Posterior vena cava (tissue), 2 donors: Measurements from ENCODE around the gene KCNA2. TPM values are rescaled to one million over a fixed set of nuclear protein-coding genes. Genes with fewer than 3 reads are reported as not detected.

Experiments
- DNase-seq: peaks from one replicate; pipeline ENCODE4 v3.0.0-alpha.2; 2020; ENCODE audit warnings: low spot score
- intact Hi-C, 2 donors: fragments of 100-400 bp; cut with DNase I; formaldehyde crosslinking; loops; one replicate each; pipeline versions ENCODE4 v1.14.1 to v1.14.2; 2022 to 2023
- total RNA-seq, 2 donors: library from RNA; stranded (reverse); fragmentation: NEBNext Ultra II Directional; extraction: Animal tissue kit (Norgen Biotek cat#: 25700); gene quantifications; one replicate each; pipeline ENCODE4 v1.2.1, GENCODE V29; 2021
- donor health status: DM: yes; HTN: yes; CAD: no.
- donor health status: DM: yes; HTN: yes; CAD: no.

KCNA2 gene
- total RNA-seq, 2 donors from 2014 or later: 1.00 to 2.7 TPM

DNA sequence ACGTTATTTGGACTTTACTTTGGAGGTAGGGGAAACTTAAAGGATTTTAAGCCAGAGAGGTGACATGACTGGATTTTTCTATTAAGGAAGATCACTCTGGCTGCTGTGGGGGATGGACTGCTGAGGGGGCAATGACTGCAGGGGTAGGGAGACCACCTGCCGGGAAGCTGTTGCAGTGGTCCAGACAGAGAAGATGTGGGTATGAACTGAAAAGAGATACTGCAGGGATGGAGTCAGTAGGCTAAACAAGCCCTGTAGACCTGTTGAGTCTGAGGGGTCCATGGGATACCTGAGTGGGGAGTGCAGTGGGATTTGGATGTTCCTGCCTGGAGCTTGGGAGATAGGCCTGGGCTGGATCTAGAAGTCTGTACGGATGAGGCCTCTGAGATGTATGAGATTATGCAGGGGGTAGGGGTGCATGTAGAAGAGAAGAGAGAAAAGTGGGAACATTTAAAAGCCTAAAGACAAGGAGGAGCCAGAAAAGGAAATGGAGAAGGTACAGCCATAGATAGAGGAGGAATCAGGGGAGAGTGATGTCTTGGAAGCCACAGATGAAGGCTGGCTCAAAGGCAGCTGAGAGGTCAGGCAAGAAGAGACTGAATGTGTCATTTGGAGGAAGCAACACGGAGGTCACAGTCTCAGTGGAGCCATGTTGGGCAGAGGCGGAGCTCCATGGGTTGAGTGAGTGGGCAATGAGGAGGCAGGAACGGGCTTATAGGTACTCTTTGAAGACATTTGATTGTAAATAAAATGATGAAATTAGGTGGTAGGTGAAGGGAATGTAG is 25.9 kb upstream of the KCNA2 start:
- intact Hi-C loops: loop anchor here (5.0 kb wide), 1 partner anchor 135 kb away; no protein-coding TSS in a partner anchor
- DNase-seq: no peak

DNA sequence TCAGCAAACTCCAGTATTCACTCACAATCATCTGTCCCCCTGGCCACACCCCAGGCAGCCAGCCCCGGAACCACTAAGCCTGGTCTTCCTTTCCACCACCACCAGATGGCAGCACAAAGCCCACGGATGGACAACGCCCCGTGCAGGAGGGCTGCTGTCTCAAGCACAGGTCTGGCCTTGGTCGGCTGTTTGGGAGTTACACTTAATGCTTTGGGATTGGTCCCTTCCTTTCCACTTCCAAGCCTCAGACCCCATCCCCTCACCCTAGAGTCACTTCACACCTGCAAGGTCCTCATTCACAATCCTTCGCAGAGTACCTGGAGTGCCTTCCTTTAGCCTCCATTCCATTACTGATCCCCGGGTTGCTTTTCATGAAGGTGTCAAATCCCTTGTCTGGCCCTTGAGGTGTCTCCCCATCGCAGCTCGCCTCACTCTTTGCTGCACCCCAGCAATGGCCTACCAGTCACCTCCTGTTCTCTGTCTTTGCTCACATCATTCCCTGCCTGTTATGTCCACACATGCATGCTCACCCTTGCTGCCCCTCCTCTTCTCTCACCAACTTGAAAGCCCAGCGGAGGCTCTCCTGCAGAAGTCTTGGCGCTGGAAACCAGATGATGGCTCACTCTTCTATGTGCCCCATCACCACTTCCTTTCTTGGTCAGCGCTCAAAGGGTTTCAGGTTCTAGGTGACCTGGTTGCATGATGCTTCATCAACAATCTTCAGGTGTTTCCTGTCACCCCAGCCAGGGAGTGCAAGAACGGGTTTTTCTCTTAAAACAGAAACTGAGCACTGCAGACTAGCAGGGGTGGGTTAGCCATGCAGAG is 24.9 kb upstream of the KCNA2 start:
- peak; percentile 90 for DNase-seq
- intact Hi-C loops: loop anchor here (5.0 kb wide), 1 partner anchor 136 kb away; no protein-coding TSS in a partner anchor

- intact Hi-C loops: no loop called here
- DNase-seq: peak; percentile 26
Observed at GRCh38 chr1:110628323-110629105, 22.4 kb upstream of the KCNA2 start.

DNA sequence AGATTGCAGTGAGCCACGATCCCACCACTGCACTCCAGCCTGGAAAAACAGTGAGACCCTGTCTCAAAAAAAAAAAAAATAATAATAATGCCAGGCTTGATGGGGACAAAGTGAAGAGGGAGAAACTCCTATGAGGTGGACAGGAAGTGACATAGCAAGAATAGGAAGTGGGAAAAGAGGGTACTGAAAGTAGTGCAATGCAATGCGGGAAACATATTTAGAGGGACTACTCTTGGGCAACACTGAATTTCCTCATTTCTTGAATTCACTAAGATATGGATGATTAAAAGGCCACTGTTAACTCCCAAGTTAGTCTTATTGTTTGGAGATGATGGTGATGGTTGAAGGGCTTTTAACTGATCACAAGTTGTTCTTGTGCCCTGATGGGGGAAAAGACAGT is 21.6 kb upstream of the KCNA2 start:
- intact Hi-C loops: no loop called here

GRCh38 chr1:110626889-110627288 is 20.7 kb upstream of the KCNA2 start:
- peak; percentile 47 for DNase-seq

More for the DNA sequence above, 21.6 kb upstream of the KCNA2 start:
- no peak for DNase-seq

DNA sequence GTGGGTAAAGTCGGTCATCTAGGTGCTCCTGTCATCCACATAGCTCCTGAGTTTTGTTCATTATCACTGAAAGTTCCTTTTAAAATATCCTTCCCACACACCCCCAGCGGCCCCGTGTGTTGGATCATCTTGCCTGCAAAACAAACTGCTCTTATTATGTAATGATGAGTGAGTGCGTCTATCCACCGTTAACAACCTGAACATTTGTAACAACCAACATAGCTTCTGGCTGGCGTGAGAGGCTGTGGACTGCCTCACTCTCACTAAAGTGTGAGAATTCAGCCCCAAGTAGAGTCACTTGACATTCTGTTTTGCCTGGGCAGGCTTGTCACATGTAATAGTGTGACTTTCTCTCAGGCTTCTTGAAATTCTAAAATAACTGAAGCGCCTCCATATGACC is 14.5 kb upstream of the KCNA2 start:
- intact Hi-C loops: no loop called here
- DNase-seq: peak; percentile 43

More at GRCh38 chr1:110626889-110627288, 20.7 kb upstream of the KCNA2 start:
- intact Hi-C loops: no loop called here

DNA sequence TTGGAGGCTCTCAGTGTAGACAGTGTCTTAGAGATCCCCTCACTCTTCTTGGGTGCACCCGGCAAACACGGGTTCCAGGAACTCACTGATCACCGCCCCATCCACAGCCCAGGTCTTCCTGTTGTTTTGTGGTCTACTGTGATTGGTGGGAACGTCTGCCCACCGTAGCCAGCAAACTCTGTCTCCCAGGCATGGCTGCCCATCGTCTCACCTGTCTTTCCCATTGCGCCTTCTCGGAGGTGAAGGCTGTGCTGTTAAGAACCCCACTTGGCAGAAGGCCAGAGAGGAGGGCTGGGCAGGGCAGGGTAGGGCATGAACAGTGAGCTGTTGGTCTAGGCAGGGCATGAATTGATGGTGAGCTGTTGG is 14.1 kb upstream of the KCNA2 start:
- intact Hi-C loops: no loop called here
- peak; percentile 71 for DNase-seq

DNA sequence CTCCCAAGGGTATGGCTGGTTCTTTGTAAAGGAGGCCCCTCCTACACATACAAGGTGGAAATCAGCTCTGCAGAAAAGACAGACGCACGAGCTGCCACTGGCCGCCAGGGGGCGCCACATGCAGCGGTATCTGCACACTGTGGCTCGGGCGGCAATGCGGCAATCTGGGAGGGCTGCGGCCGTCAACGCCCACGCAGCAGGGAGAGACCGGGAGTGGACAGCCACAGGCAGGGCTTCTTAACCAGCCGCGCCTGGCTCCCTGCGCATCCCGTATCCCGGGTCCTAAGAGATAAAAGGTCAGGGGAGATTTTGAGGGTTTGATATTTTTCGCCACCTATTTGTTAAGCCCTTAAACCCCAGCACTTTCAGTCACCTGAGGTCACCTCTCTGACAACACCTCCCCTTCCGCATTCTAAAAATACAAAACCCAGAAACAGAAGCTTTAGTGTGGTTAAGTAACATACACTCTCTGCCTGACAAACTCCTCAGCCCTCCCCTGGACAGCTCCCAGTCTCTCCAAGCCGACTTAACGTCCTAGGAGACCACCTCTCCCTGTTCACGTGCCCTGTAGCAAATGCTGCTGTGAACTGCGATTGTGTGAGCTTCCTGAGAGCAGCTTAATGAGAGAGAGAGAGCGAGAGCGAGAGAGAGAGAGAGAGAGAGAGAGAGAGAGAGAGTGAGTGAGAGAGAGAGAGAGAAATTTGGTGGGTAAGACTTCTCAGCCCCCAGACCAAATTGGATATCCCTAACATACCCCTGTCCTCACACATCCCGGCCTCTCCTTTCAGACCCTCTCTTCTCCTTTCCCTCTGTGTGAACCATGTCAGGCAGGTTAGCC is 13.5 kb upstream of the KCNA2 start:
- intact Hi-C loops: loop anchor here (5.0 to 10.0 kb wide), 3 partner anchors 62 to 165 kb away; no protein-coding TSS in a partner anchor
- DNase-seq: peak; percentile 94

DNA sequence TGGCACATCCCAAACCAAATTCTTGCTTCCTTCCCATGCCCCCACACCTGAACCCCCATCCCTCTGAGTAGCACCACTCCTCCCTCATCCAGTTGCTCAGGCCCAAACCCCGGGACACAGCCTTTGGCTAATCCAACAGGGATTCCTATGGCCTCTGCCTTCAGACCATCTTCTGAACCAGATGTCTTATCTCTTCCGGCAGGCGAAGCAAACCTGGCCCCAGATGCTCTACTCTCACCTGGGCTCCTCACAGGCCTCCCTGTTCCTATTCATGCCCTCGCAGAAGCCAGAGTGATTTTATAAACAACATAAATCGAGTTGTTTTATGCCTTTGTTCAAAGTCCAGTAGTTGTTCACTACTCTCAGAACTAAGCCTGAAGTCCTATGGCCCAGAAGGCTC is 12.5 kb upstream of the KCNA2 start:
- peak; percentile 20 for DNase-seq
- intact Hi-C loops: loop anchor here (5.0 to 10.0 kb wide), 3 partner anchors 61 to 166 kb away; no protein-coding TSS in a partner anchor

DNA sequence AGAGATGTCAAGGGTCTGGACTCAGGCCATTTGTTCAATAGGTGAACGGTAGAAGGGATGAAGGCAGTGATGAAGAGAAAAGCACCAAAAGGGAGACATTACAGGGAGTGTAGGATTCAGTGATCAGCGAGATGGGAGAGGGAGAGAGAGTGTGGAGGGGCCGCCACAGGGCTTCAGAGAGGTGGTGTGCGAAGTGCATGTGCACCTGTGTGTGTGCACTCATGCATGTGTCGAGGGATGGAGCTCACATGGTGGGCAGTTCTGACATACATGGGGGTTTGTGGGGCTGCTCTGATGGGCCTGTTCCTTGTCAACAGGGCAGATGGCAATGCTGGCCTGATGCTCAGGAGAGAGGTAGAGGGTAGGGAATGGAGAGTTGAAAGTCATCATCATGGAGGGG is 11.4 kb upstream of the KCNA2 start:
- peak; percentile 45 for DNase-seq
- intact Hi-C loops: loop anchor here (5.0 to 10.0 kb wide), 3 partner anchors 60 to 167 kb away; no protein-coding TSS in a partner anchor

- DNase-seq: peak; percentile 26
- intact Hi-C loops: loop anchor here (5.0 to 10.0 kb wide), 3 partner anchors 60 to 168 kb away; no protein-coding TSS in a partner anchor
Observed at GRCh38 chr1:110617116-110617515, 11.0 kb upstream of the KCNA2 start.

DNA sequence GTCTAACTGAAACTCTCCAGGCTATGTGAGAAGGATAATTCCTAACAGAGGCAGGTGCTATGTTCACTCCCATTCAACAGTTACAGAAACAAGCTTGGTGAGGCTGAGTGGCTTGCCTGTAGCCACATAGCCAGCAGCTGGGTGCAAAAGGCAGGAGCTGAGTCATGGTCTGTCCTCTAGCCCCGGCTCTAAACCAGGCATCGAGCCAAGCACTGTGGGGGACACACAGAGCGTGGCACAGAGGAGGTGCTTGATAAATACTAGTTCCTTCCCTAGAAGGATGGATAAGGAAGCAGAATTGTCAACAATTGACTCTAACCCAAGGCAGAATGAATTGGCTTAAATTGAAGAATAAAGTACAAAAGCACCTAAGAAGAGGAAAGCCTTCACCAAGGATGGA is 10.4 kb upstream of the KCNA2 start:
- intact Hi-C loops: loop anchor here (5.0 to 10.0 kb wide), 3 partner anchors 59 to 168 kb away; no protein-coding TSS in a partner anchor
- DNase-seq: peak; percentile 60

DNA sequence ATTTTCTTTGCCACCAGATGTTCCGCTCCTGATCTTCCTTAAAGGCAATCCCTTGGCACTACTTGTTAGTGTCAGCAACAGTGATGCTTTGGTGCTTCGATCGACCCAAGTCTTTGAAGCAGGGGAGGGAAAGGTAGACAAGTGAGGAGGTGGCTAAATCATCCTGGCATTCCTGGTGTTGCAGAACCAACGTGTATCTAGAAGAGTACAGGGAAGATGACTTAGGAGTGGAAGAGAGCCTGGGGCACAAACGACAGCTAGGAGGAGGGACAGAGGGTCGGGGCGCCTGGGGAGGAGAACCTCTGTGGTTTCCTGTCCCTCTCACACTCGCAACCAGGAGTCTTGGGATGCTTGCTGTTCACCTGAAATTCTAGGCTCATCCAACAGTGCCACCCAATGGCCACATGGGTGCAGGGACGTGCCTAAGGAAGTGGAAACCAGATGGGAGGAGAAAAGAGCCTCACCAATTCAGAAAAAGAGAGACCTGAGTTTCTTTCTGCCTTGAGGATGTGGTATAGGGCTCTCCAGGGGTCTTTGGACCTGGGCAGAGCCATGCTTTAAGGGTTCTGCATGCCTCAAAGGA is 9.5 kb upstream of the KCNA2 start:
- intact Hi-C loops: loop anchor here (5.0 to 10.0 kb wide), 3 partner anchors 58 to 169 kb away; no protein-coding TSS in a partner anchor
- peak; percentile 82 for DNase-seq

- intact Hi-C loops: loop anchor here (10.0 kb wide), 2 partner anchors 87 to 173 kb away; no protein-coding TSS in a partner anchor
- peak; percentile 32 for DNase-seq
Observed at GRCh38 chr1:110612060-110612745, 6.0 kb upstream of the KCNA2 start.

GRCh38 chr1:110610696-110611286 is 4.6 kb upstream of the KCNA2 start:
- peak; percentile 54 for DNase-seq
- intact Hi-C loops: loop anchor here (10.0 kb wide), 2 partner anchors 86 to 174 kb away; no protein-coding TSS in a partner anchor

GRCh38 chr1:110610084-110610483 is 3.9 kb upstream of the KCNA2 start:
- DNase-seq: peak; percentile 12
- intact Hi-C loops: loop anchor here (10.0 kb wide), 2 partner anchors 85 to 175 kb away; no protein-coding TSS in a partner anchor

- intact Hi-C loops: loop anchor here in 1 of 2 donors (10.0 kb wide), 1 partner anchor 53 kb away; no protein-coding TSS in a partner anchor
- peak; percentile 66 for DNase-seq
Observed at GRCh38 chr1:110608247-110608646, 2.1 kb upstream of the KCNA2 start.
